ENCODE results near the gene C2orf68.

Gene C2orf68

GRCh38 chr2:85651097-85651496, 39.2 kb upstream of the C2orf68 start:
- no peak for DNase-seq (ENCODE audit: low read depth in 1 of 2, low spot score in 1 of 2)
- Histone ChIP-seq H3K27me3 (ENCODE audit: insufficient read depth, poor library complexity, severe bottlenecking) (no peaks in the 10 kb centered on the region), H3K4me3 (replicated peaks; ENCODE audit: insufficient read depth, low read length) (no peak overlapping the region), H3K27ac (replicated peaks) (no peak overlapping the region)
- TF ChIP-seq CTCF (IDR thresholded peaks at IDR 0.05; ENCODE audit: insufficient read depth, low read length) (no peak), REST (IDR thresholded peaks at IDR 0.05; ENCODE audit: insufficient replicate concordance, low read depth) (no peak), SPI1 (IDR thresholded peaks at IDR 0.05; ENCODE audit: borderline replicate concordance, low read depth) (no peak), GABPA (IDR thresholded peaks at IDR 0.05; ENCODE audit: low read depth) (no peak), POLR2AphosphoS5 (IDR thresholded peaks at IDR 0.05; ENCODE audit: low read depth) (no peak)

GRCh38 chr2:85650456-85650855, 38.6 kb upstream of the C2orf68 start:
- DNase-seq (ENCODE audit: low read depth in 1 of 2, low spot score in 1 of 2) = no peak
- no peak for TF ChIP-seq REST (IDR thresholded peaks at IDR 0.05; ENCODE audit: insufficient replicate concordance, low read depth)
- TF ChIP-seq GABPA (IDR thresholded peaks at IDR 0.05; ENCODE audit: low read depth) = no peak
- TF ChIP-seq POLR2AphosphoS5 (IDR thresholded peaks at IDR 0.05; ENCODE audit: low read depth) = 0 out of 2 replicates have a peak, but pooled peaks have one; percentile 32
- no peak for TF ChIP-seq SPI1 (IDR thresholded peaks at IDR 0.05; ENCODE audit: borderline replicate concordance, low read depth)
- TF ChIP-seq CTCF (IDR thresholded peaks at IDR 0.05; ENCODE audit: insufficient read depth, low read length) = no peak
- H3K27me3 ChIP-seq (ENCODE audit: insufficient read depth, poor library complexity, severe bottlenecking) = no peaks in the 10 kb centered on the region
- H3K4me3 ChIP-seq (replicated peaks; ENCODE audit: insufficient read depth, low read length) = no peak overlapping the region
- no peak overlapping the region for H3K27ac ChIP-seq (replicated peaks)

- TF ChIP-seq CTCF (IDR thresholded peaks at IDR 0.05; ENCODE audit: insufficient read depth, low read length) (no peak), SPI1 (IDR thresholded peaks at IDR 0.05; ENCODE audit: borderline replicate concordance, low read depth) (no peak), REST (IDR thresholded peaks at IDR 0.05; ENCODE audit: insufficient replicate concordance, low read depth) (no peak), GABPA (IDR thresholded peaks at IDR 0.05; ENCODE audit: low read depth) (no peak), POLR2AphosphoS5 (IDR thresholded peaks at IDR 0.05; ENCODE audit: low read depth) (no peak)
- Histone ChIP-seq H3K27ac (replicated peaks) (no peak overlapping the region), H3K27me3 (ENCODE audit: insufficient read depth, poor library complexity, severe bottlenecking) (no peaks in the 10 kb centered on the region), H3K4me3 (replicated peaks; ENCODE audit: insufficient read depth, low read length) (no peak overlapping the region)
- no peak for DNase-seq (ENCODE audit: low read depth in 1 of 2, low spot score in 1 of 2)
Observed at GRCh38 chr2:85649201-85650190, 37.6 kb upstream of the C2orf68 start.

Data from HL-60 (cell line).